ENCODE measurements around the gene DPF1.

DNA sequence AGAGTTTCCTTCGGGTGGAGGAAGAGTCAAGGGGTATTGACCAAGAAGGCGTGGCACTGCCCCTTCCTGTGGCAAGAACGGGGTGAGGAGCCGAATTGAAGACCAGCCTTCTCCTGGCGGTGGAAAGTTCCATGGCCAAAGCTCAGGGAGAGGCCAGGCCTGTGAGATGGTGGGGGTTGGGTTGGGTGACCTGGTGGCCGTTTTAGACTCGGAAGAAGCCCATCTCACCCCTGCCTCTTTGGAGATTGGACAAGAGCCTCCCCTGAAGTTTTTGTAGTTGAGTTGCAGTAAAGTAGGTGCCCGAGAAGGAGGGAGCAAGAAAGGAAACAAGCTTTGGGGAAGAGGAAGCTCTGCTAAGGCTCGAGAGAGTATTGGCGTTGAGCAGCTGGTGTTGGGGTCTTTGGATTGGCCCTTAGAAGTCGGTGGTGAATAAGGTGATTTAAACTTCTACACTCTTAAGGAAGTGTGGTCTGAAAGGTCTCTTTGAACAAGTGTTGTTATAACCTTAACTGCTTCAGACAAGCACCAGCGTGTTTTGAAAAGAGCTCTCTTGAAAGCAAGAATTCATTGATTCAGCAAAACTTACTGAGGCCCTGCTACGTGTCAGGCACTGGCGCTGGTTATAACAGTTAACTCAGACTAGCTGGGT is 41.3 kb upstream of the DPF1 start:
- TF ChIP-seq, protein P1, sequence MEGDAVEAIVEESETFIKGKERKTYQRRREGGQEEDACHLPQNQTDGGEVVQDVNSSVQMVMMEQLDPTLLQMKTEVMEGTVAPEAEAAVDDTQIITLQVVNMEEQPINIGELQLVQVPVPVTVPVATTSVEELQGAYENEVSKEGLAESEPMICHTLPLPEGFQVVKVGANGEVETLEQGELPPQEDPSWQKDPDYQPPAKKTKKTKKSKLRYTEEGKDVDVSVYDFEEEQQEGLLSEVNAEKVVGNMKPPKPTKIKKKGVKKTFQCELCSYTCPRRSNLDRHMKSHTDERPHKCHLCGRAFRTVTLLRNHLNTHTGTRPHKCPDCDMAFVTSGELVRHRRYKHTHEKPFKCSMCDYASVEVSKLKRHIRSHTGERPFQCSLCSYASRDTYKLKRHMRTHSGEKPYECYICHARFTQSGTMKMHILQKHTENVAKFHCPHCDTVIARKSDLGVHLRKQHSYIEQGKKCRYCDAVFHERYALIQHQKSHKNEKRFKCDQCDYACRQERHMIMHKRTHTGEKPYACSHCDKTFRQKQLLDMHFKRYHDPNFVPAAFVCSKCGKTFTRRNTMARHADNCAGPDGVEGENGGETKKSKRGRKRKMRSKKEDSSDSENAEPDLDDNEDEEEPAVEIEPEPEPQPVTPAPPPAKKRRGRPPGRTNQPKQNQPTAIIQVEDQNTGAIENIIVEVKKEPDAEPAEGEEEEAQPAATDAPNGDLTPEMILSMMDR (conservative IDR thresholded peaks at IDR 0.05 in 1 of 2, IDR thresholded peaks at IDR 0.05 in 1 of 2; ENCODE audit: low read depth in 1 of 2, low read length in 2 of 2): no peak
- no peak for TF ChIP-seq EZH2 (IDR thresholded peaks at IDR 0.05; ENCODE audit: low read length, missing control alignments)
